Motor neuron (in vitro differentiated cells): ENCODE results near the gene PDE2A. TPM values are rescaled to one million over a fixed set of nuclear protein-coding genes. Genes with fewer than 3 reads are reported as not detected.

Experiments used
- ATAC-seq, 8 experiments: fragments of 200-7000 bp; cut with Tn5 transposase; replicated peaks in 6 of 8; 2 replicates each; pipeline ENCODE4 v1.8.0; 2021; ENCODE audit warnings: mild to moderate bottlenecking in 8 of 8, moderate library complexity in 8 of 8
- H3K27ac ChIP-seq, 2 donors: fragments of 250-450 bp; sonication (Bioruptor Pico); 2 replicates each; pipeline ENCODE4 v1.9.0; 2021; ENCODE audit warnings: antibody characterized with exemption in 2 of 2, mild to moderate bottlenecking in 2 of 2, moderate library complexity in 1 of 2
- H3K4me1 ChIP-seq, 2 donors: fragments of 250-450 bp; sonication (Bioruptor Pico); replicated peaks in 1 of 2; 2 replicates each; pipeline ENCODE4 v1.6.1; 2021; ENCODE audit warnings: antibody characterized with exemption in 2 of 2, mild to moderate bottlenecking in 2 of 2, moderate library complexity in 1 of 2
- H3K4me3 ChIP-seq, 5 donors: fragments of 250-450 bp; sonication (Bioruptor Pico); 2 replicates each; pipeline ENCODE4 v1.9.0; 2021; ENCODE audit warnings: antibody characterized with exemption in 5 of 5, mild to moderate bottlenecking in 5 of 5, moderate library complexity in 4 of 5
- WGBS, 10 experiments: fragments of 450-650 bp; shearing (Covaris generic); methylation state at CpG; one replicate each; pipeline ENCODE4 v1.0.0; 2022; 5-methylcytosine and 5-hydroxymethylcytosine counted together
- in situ Hi-C, 9 experiments: fragments of 400-800 bp; cut with MboI; loops; one replicate each; pipeline ENCODE4 v1.15.0; 2021; ENCODE audit warnings: low sequenced_read_pairs in 9 of 9, low pct_unique_long_range_greater_than_20kb in 2 of 9; ENCODE audit not compliant: unreplicated experiment in 9 of 9
- total RNA-seq, 8 experiments: library from RNA; unstranded; fragments of 300-600 nt; gene quantifications; 2 replicates each; pipeline versions ENCODE4 v1.2.3 to v1.2.4, GENCODE V29; 2022

Gene PDE2A
- total RNA-seq, 8 experiments from 2014 or later: 1.5 to 58.7 (median 6.0) TPM

DNA sequence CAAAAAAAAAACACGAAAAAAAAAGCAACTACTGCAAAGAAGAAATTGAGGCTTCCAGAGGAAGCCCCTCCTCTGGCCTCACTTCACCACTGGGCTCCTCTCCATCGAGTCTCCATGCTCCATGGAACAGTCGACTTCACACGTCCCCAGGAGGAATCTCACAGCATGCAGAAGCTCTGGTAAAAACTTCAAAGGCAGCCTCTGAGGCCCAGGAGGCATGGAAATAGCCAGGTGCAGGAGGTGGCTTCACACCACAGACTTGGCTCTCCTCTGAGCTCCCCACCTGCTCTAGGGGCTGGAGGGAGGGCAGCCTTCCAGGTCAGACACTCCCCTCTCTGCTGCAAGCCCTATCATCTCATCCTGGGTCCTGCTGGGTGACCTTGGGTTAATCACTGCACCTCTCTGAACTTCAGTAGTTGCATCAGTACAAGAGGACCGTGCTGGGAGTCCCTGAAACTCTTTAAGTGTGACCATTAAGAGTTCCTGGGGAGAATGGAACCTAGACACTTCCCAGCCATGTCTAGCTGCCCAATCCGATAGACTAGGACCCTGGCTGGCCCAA lies 8.2 kb downstream of the PDE2A start:
- in situ Hi-C loops: no loop called here
- Histone ChIP-seq H3K4me3 (no peak overlapping the region), H3K4me1 (peaks cover 16 to 34% of the 10 kb centered on the region in 2 donors), H3K27ac (no peak overlapping the region)
- no peak for ATAC-seq
- 17 to 100% (median 57%) methylated on average over 1 to 3 of the region's 6 CpGs; no CpG with 5 or more reads in 2 of the 10 experiments for WGBS, 10 experiments

DNA sequence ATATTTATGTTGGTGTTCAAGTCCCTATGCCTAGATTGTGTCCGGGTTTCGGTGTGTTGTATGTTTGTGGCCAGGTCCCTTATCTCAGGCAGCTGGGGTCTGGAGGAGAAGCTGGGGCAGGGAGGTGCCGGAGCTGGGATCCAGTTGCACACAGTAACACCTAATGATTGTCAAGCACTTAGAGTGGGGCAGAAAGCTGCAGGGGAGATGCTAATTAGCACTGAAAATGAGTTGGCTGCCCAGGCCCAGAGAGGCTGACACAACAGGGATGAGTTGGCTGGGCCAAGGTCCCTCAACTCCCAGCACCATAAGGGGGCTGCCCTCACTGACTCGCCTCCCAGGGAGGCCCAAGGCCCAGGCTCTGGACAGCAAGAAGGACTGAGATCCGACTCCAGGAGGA lies 12.2 kb downstream of the PDE2A start:
- ATAC-seq: no peak
- WGBS, 10 experiments: 20 to 92% (median 25%) methylated on average over 1 to 2 of the region's 5 CpGs; no CpG with 5 or more reads in 5 of the 10 experiments
- H3K27ac ChIP-seq: no peak overlapping the region
- peaks cover 11 to 21% of the 10 kb centered on the region in 2 donors for H3K4me1 ChIP-seq
- H3K4me3 ChIP-seq: no peak overlapping the region
- in situ Hi-C loops: no loop called here

DNA sequence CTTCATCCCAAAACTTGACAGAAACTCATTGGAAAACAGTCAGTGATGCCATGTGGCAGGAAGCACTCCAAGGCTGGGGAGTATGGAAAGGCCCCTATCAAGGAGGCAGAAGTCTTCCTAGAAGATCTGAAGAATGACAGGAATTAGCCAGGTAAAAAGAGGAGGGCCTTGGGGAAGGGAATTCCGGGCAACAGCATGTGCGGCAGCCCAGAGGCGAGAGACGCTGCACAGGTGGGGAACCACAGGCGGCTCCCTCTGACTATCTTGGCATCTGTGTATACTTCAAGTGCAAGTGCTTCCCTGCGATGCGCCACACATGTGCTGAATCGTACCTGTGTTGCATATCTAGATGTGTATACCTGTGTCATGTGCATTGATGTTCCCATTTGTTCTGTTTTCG lies 12.7 kb downstream of the PDE2A start:
- 20 to 83% (median 78%) methylated on average over 1 to 3 of the region's 9 CpGs; no CpG with 5 or more reads in 5 of the 10 experiments for WGBS, 10 experiments
- Histone ChIP-seq H3K4me1 (peaks cover 17 to 26% of the 10 kb centered on the region in 2 donors), H3K27ac (no peak overlapping the region), H3K4me3 (no peak overlapping the region)
- in situ Hi-C loops: no loop called here
- no peak for ATAC-seq

DNA sequence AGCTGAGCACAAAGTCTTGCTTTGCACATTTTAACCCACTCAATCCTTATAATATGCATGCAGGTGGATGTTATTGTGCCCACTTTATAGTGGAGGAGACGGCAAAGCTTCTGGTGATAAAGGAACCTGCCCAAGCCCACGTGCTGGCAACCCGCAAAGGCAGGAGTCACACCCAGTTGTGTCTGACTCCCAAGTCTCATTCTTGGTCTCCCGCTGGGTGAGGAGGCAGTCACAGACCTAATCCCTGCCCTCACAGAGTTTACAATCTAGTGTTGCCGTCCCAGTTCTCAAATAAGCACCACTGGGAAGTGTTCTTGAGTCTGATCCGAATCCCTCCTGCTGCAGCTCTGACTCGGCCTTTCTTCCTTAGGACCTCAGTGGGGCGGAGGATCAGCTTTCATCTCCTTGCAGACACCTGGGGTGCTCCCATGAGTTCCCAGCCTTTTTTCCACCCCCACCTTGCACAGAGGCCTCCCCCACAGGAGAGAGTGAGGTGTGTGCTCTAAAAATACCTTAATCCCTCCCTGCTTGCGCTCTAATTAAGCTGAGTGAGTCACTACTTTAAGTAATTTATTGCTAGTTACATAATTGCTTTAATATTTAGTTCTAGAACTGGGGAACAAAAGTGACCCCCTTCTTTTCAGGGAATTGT lies 15.1 kb downstream of the PDE2A start:
- in situ Hi-C loops: no loop called here

DNA sequence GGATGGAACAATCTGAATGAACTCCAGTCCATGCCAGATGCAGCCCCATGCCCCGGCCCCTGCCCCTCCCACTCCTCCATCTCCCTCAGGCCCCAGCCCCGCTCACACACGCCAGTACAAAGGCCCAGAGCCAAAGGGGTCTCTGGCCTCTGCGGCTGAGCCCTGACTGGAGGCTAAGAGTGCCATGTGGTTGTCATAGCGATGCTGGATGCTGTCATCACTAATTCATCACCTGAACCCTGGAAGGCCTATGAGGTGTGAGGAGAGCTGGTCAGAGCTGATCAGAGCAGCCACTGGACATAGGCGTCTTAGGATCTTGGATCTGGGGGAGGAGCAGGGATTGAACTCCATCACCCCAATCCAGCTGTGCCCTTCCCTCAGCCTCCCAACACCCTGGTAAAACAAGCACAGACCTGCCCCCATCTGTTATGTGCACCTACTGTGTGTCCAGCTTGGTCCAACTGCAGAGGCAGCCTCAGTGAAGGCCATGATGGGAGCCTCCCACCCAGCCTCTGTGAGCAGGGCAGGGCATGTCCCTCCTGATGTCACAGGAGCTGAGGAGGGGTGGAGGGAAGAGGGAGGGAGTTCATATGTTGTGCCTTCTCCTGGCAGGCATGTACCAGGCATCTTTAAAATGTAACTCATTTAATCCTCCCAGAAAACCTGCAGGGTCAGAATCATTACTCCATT lies 16.7 kb downstream of the PDE2A start:
- 0 to 100% (median 24%) methylated on average over 1 to 3 of the region's 6 CpGs; no CpG with 5 or more reads in 5 of the 10 experiments for WGBS, 10 experiments
- Histone ChIP-seq H3K4me3 (no peak overlapping the region), H3K27ac (peak overlapping the region; percentile 79 to 88), H3K4me1 (peaks cover 42 to 53% of the 10 kb centered on the region in 2 donors)
- peak in 6 of 8 experiments; percentile 29 to 96 (median 94) for ATAC-seq
- in situ Hi-C loops: no loop called here

More for the DNA sequence above, 15.1 kb downstream of the PDE2A start:
- no peak overlapping the region for H3K27ac ChIP-seq
- WGBS, 10 experiments: 73 to 100% (median 96%) methylated on average over 1 to 9 of the region's 9 CpGs; no CpG with 5 or more reads in 3 of the 10 experiments
- H3K4me3 ChIP-seq: no peak overlapping the region
- no peak for ATAC-seq
- H3K4me1 ChIP-seq: peaks cover 29 to 46% of the 10 kb centered on the region in 2 donors

DNA sequence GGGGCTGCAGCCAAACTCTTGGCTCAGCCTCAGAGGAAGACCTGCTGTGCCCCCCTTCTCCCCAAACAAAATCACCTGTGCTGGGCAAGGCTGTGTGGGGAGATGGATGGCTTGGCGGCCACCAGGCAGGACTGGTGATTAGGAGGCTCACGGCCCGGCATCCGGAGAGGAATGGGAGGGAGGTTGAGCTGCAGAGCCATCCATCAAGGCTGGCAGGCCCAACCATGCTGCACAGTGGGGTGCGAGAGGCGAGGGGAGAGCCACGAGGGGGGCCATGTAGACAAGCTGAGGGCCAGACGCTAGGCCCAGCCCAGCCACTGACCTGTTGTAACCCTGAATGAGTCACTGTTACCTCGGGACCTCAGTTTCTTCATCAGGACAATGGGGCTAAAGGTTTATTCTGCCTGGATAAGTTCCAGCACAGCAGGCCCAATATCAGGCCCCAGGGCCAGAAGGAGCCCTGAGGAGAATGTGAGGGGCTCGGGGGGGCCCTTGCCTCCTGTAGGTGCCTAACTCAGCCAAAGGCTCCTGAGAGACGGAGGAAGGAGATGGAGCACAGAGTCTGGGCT lies 18.2 kb downstream of the PDE2A start:
- Histone ChIP-seq H3K27ac (peak overlapping the region; percentile 29 to 88), H3K4me1 (peaks cover 43 to 54% of the 10 kb centered on the region in 2 donors), H3K4me3 (no peak overlapping the region)
- peak in 1 of 8 experiments; percentile 12 for ATAC-seq
- in situ Hi-C loops: no loop called here
- WGBS, 10 experiments: 0 to 63% (median 19%) methylated on average over 1 to 6 of the region's 11 CpGs; no CpG with 5 or more reads in 6 of the 10 experiments

DNA sequence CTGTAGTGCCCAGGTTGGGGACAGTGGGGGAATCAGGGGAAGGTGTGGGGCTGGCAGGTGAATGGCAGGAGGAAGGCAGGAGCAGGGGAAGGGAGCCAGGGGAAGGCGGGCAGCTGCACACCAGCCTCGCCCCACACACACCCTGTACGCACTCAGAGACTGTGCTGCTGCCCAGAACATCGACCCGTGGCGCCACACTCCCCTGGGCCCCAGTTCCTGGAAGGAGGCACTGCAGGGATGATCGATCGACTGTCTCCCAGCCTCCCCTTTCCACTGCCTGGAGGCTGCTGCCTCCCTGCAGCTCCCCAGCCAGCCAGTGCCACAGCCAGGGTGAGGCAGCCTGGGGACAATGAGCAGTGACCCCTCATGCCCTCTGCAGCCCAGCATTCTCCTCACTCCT lies 19.2 kb downstream of the PDE2A start:
- peaks cover 43 to 54% of the 10 kb centered on the region in 2 donors for H3K4me1 ChIP-seq
- in situ Hi-C loops: no loop called here
- WGBS, 10 experiments: no CpG with 5 or more reads among the region's 8 CpGs
- H3K27ac ChIP-seq: no peak overlapping the region
- H3K4me3 ChIP-seq: no peak overlapping the region
- ATAC-seq: no peak

DNA sequence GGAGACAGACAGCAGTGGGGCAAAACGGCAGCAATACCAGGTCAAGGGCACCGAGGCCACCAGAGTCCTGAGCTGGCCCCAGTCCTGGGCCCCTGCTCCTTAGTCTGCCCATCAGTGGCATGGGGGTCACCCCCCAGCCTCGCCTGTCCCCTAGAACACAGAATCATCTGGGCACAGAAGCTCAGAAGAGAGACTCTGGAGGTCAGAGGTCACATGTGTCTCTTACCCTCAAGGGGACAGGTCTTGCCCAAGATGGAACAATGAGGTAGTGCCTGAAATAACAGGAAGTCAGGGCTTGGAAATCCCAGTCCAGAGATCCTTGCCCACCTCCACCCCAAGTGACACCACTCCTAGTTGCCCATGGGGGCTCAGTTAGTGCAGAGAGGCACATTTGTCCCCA lies 20.6 kb downstream of the PDE2A start:
- Histone ChIP-seq H3K4me1 (peaks cover 43 to 60% of the 10 kb centered on the region in 2 donors), H3K4me3 (no peak overlapping the region), H3K27ac (no peak overlapping the region)
- in situ Hi-C loops: no loop called here
- WGBS, 10 experiments: 80% methylated on average over 2 of the region's 3 CpGs; no CpG with 5 or more reads in 9 of the 10 experiments
- ATAC-seq: no peak

DNA sequence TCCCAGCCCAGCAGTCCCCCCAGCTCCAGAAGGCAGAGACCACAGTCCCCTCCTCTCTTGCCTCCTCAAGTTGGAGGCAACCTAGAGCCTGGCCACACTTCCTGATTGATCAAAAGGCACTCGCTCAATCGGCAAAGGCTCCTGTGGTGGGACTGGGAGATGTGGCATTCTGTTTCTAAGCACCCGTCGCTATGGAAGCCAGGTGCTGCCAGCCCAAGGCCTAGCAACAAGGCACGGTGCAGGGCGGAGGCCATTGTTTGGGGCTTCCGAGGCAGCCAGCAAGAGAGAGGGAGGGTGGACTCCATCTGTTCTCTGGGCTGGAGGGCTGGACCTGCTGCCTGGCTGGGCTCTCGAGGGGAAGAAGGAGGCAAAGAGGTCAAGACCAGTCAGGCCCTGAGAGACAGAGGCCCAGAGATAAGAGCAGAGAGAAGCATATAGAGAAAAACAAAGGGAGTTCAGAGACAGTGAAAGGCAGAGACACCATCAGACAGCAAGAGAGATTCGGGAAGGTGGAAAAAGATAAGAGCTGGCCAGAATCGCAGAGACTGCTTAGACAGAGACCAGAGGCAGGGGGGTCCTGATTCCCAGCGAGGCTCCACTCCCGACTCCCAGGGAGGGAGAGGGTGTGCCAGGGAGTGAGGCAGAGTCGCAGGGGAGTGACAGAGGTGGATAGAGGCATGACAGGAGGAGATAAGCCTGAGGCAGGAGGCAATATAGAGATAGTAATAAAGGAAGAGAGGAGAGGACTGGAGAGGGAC lies 21.2 kb downstream of the PDE2A start:
- 0 to 100% (median 28%) methylated on average over 1 to 8 of the region's 13 CpGs; no CpG with 5 or more reads in 1 of the 10 experiments for WGBS, 10 experiments
- ATAC-seq: peak in 6 of 8 experiments; percentile 20 to 53 (median 29)
- Histone ChIP-seq H3K27ac (peak overlapping the region; percentile 3 to 24), H3K4me3 (no peak overlapping the region), H3K4me1 (peaks cover 42 to 61% of the 10 kb centered on the region in 2 donors)
- in situ Hi-C loops: no loop called here

DNA sequence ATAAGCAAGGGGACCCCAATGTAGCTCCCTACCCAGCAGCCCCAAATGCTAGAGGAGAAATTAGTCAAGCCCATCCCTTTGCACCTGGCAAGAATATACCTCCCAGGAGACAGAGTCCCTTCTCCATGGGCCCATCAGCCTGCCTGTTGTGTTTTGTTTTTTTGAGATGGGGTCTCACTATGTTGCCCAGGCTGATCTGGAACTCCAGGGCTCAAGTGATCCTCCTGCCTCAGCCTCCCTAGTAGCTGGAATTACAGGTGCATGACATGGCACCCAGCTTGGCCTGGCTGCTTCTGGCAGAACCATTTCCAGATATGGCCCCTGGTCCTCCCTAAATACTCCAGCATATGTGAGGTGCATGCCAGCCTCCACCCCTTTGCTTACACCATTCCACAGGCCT lies 22.1 kb downstream of the PDE2A start:
- peaks cover 32 to 52% of the 10 kb centered on the region in 2 donors for H3K4me1 ChIP-seq
- H3K27ac ChIP-seq: no peak overlapping the region
- in situ Hi-C loops: no loop called here
- no peak for ATAC-seq
- no peak overlapping the region for H3K4me3 ChIP-seq

DNA sequence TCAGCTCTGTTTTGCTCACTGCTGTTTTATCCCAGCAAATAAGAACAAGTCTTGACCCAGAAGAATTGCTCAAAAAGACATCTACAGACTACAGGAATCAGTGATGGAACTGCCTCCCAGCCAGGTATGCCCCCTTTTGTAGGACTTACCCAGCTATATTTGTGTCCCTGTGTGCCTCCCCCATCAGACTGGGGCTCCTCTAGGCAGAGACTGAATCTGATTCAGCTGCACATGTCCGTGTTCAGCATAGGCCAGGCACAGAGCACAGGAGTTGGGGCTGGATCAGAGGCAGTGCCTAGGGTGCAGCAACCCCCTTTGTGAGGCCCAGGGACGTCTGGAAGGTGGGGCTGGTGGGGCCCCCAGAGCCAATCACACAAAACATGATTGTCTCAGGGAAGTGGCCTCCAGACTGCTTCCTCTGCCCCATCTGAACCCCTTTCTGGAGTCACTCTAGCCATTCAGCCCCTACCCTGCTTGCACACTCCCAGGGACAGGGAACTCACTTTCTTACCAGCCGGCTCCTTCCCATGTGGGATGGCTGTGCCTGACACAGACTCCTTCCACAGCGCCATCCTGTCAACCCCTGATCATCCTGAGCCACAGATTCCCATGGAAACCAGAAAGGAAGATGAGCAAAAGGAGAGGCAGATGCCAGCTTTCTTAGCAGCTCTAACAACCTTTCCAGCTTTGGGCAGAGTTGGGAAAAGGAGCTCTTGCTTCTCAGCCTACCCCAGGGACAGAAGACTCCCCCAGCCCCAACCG lies 24.8 kb downstream of the PDE2A start:
- 50 to 100% (median 83%) methylated on average over 1 to 3 of the region's 5 CpGs; no CpG with 5 or more reads in 3 of the 10 experiments for WGBS, 10 experiments
- in situ Hi-C loops: loop anchor here in 2 of 9 experiments (10.0 kb wide), 1 partner anchor 65 kb away; no protein-coding TSS in a partner anchor
- no peak overlapping the region for H3K4me3 ChIP-seq
- ATAC-seq: peak in 1 of 8 experiments; percentile 16
- peaks cover 14 to 28% of the 10 kb centered on the region in 2 donors for H3K4me1 ChIP-seq
- no peak overlapping the region for H3K27ac ChIP-seq
